Measurements from ENCODE around the gene HDAC4. TPM values are rescaled to one million over a fixed set of nuclear protein-coding genes. Genes with fewer than 3 reads are reported as not detected.
A peak's percentile ranks its signal among the peaks of the same experiment; 100 is the strongest.

The HDAC4 gene
- total and polyA plus RNA-seq, 9 donors: 7.0 to 74.0 (median 46.3) TPM

GRCh38 chr2:239295377-239296019 lies 105.3 kb downstream of the HDAC4 start:
- intact Hi-C loops (cut with DNase I): no loop called here
- TF ChIP-seq EP300 (IDR thresholded peaks at IDR 0.05): no peak
- TF ChIP-seq CTCF (IDR thresholded peaks at IDR 0.05): no peak
- TF ChIP-seq POLR2A (IDR thresholded peaks at IDR 0.05): no peak
- no peak for DNase-seq
- H3K27me3 ChIP-seq: no peaks in the 10 kb centered on the region
- H3K36me3 ChIP-seq: no peaks in the 10 kb centered on the region
- H3K27ac ChIP-seq: no peak overlapping the region
- no peaks in the 10 kb centered on the region for H3K9me3 ChIP-seq
- peaks cover 25% of the 10 kb centered on the region for H3K4me1 ChIP-seq (ENCODE audit: insufficient read depth)
- H3K4me3 ChIP-seq: no peak overlapping the region
- WGBS, 3 donors: 40 to 44% (median 42%) methylated on average over 6 of the region's 6 CpGs

GRCh38 chr2:239294571-239295054 lies 106.2 kb downstream of the HDAC4 start:
- intact Hi-C loops (cut with DNase I): no loop called here
- 56 to 70% (median 67%) methylated on average over 14 of the region's 14 CpGs for WGBS, 3 donors
- no peak for TF ChIP-seq EP300 (IDR thresholded peaks at IDR 0.05)
- TF ChIP-seq POLR2A (IDR thresholded peaks at IDR 0.05): no peak
- no peak for TF ChIP-seq CTCF (IDR thresholded peaks at IDR 0.05)
- no peak overlapping the region for H3K4me3 ChIP-seq
- peak in 4 of 5 donors; percentile 29 to 59 (median 44) for DNase-seq
- no peaks in the 10 kb centered on the region for H3K27me3 ChIP-seq
- H3K27ac ChIP-seq: peak overlapping the region; percentile 19 to 52
- no peaks in the 10 kb centered on the region for H3K36me3 ChIP-seq
- no peaks in the 10 kb centered on the region for H3K9me3 ChIP-seq
- peaks cover 27% of the 10 kb centered on the region for H3K4me1 ChIP-seq (ENCODE audit: insufficient read depth)

GRCh38 chr2:239293775-239294430 lies 106.9 kb downstream of the HDAC4 start:
- H3K4me3 ChIP-seq: no peak overlapping the region
- DNase-seq: peak in 2 of 5 donors; percentile 26 to 31
- WGBS, 3 donors: 91 to 96% (median 94%) methylated on average over 15 of the region's 15 CpGs
- H3K9me3 ChIP-seq: no peaks in the 10 kb centered on the region
- H3K27ac ChIP-seq: peak overlapping the region; percentile 19 to 52
- intact Hi-C loops (cut with DNase I): no loop called here
- no peaks in the 10 kb centered on the region for H3K36me3 ChIP-seq
- TF ChIP-seq CTCF (IDR thresholded peaks at IDR 0.05) (no peak), EP300 (IDR thresholded peaks at IDR 0.05) (no peak), POLR2A (IDR thresholded peaks at IDR 0.05) (no peak)
- H3K4me1 ChIP-seq (ENCODE audit: insufficient read depth): peaks cover 30% of the 10 kb centered on the region
- no peaks in the 10 kb centered on the region for H3K27me3 ChIP-seq

GRCh38 chr2:239292959-239293774 lies 107.7 kb downstream of the HDAC4 start:
- H3K27ac ChIP-seq: no peak overlapping the region
- H3K4me3 ChIP-seq: no peak overlapping the region
- 49 to 56% (median 53%) methylated on average over 15 of the region's 15 CpGs for WGBS, 3 donors
- TF ChIP-seq POLR2A (IDR thresholded peaks at IDR 0.05) (no peak), CTCF (IDR thresholded peaks at IDR 0.05) (no peak), EP300 (IDR thresholded peaks at IDR 0.05) (no peak)
- no peaks in the 10 kb centered on the region for H3K36me3 ChIP-seq
- intact Hi-C loops (cut with DNase I): no loop called here
- DNase-seq: peak in 2 of 5 donors; percentile 25 to 34
- H3K9me3 ChIP-seq: no peaks in the 10 kb centered on the region
- peaks cover 31% of the 10 kb centered on the region for H3K4me1 ChIP-seq (ENCODE audit: insufficient read depth)
- no peaks in the 10 kb centered on the region for H3K27me3 ChIP-seq
